Mucosa of rectum (tissue), 2 donors: ENCODE results near the gene NUDT16L1.

ENCODE experiments used
- H3K27ac ChIP-seq, 2 donors: one replicate each; pipeline ENCODE4 v1.7.0; 2013; ENCODE audit warnings: inconsistent platforms in 2 of 2, low read depth in 2 of 2, low read length in 2 of 2
- H3K27me3 ChIP-seq, 2 donors: one replicate each; pipeline ENCODE4 v1.7.0; 2013; ENCODE audit warnings: low read length in 2 of 2; ENCODE audit not compliant: control insufficient read depth in 2 of 2, insufficient read depth in 2 of 2
- H3K36me3 ChIP-seq, 2 donors: one replicate each; pipeline ENCODE4 v1.7.0; 2013; ENCODE audit warnings: low read length in 2 of 2; ENCODE audit not compliant: control insufficient read depth in 2 of 2, insufficient read depth in 2 of 2
- H3K4me1 ChIP-seq, 2 donors: one replicate each; pipeline ENCODE4 v1.7.0; 2013; ENCODE audit warnings: low read length in 2 of 2, mild to moderate bottlenecking in 1 of 2; ENCODE audit not compliant: control insufficient read depth in 2 of 2, insufficient read depth in 2 of 2
- H3K4me3 ChIP-seq, 2 donors: one replicate each; pipeline ENCODE4 v1.7.0; 2013; ENCODE audit warnings: low read length in 2 of 2
- H3K9ac ChIP-seq, 2 donors: one replicate each; pipeline ENCODE4 v1.7.0; 2013; ENCODE audit warnings: low read length in 2 of 2, low read depth in 1 of 2, mild to moderate bottlenecking in 1 of 2
- H3K9me3 ChIP-seq, 2 donors: one replicate each; pipeline ENCODE4 v1.7.0; 2013; ENCODE audit warnings: low read length in 2 of 2; ENCODE audit not compliant: control insufficient read depth in 2 of 2
- donor health status: healthy.
- donor health status: Normal muscosa, but diverticular disease.

NUDT16L1 gene

GRCh38 chr16:4696172-4696904 is 3.0 kb downstream of the NUDT16L1 start:
- peaks cover 35 to 46% of the 10 kb centered on the region in 2 donors for H3K36me3 ChIP-seq
- H3K4me1 ChIP-seq = peaks cover 19 to 22% of the 10 kb centered on the region in 2 donors
- no peak overlapping the region for H3K4me3 ChIP-seq
- H3K27me3 ChIP-seq = no peaks in the 10 kb centered on the region
- no peak overlapping the region for H3K9ac ChIP-seq
- no peaks in the 10 kb centered on the region for H3K9me3 ChIP-seq
- no peak overlapping the region for H3K27ac ChIP-seq

DNA sequence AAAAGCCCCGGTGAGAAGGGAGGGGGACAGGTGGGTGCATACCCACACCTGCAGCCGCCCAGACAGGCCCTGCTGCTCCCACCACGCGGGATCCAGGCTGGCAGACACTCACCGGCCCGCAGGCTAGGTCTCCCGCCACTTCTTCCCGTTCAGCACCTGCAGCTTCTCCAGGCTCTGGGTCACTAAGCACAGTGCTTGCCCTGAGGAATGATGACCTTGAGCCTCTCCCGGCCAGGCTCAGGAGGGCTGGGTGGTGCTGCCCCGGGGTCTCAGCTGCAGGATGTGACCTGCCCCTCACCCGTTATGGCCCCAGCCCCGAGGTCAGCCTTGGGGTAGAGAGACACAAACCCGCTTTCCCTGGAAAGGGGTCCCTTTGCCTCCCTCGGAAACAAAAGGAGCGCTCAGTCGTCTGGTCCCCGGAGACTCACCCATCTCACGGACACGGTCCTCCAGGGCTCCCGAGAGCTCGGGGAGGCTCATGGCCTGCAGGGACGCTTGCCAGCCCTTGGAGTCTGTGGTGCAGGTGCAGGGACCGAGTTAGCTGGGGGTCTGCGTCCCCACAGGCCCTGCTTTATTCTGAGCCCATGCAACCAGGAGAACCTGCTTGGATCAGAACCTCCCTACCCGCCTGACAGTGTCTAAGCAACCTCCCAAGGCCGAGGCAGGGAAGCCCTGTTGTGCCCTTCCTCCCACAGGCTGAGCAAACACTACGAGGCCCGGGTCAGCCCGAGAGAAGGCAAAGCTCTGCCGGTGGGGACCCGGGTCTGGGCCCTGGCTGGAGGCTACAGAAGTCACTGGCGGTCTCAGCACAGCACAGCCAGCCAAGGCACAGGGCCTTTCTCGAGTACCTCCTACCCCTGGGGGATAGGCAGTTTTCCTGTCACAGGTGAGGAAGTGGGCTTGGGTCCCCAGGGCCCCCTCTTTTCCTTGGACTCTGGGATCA is 3.8 kb downstream of the NUDT16L1 start:
- Histone ChIP-seq H3K36me3 (peaks cover 35 to 46% of the 10 kb centered on the region in 2 donors), H3K9ac (no peak overlapping the region), H3K27me3 (no peaks in the 10 kb centered on the region), H3K27ac (no peak overlapping the region), H3K4me1 (peaks cover 25 to 29% of the 10 kb centered on the region in 2 donors), H3K4me3 (no peak overlapping the region), H3K9me3 (no peaks in the 10 kb centered on the region)

GRCh38 chr16:4697848-4698291 is 4.5 kb downstream of the NUDT16L1 start:
- peaks cover 25% of the 10 kb centered on the region in 2 donors for H3K4me1 ChIP-seq
- no peaks in the 10 kb centered on the region for H3K9me3 ChIP-seq
- no peak overlapping the region for H3K9ac ChIP-seq
- H3K27ac ChIP-seq = no peak overlapping the region
- no peak overlapping the region for H3K4me3 ChIP-seq
- no peaks in the 10 kb centered on the region for H3K27me3 ChIP-seq
- peaks cover 35 to 46% of the 10 kb centered on the region in 2 donors for H3K36me3 ChIP-seq

- Histone ChIP-seq H3K27ac (no peak overlapping the region), H3K9me3 (no peaks in the 10 kb centered on the region), H3K36me3 (peaks cover 35 to 46% of the 10 kb centered on the region in 2 donors), H3K27me3 (no peaks in the 10 kb centered on the region), H3K4me1 (peaks cover 22 to 23% of the 10 kb centered on the region in 2 donors), H3K9ac (no peak overlapping the region), H3K4me3 (no peak overlapping the region)
Observed at GRCh38 chr16:4698321-4699045, 5.1 kb downstream of the NUDT16L1 start.

DNA sequence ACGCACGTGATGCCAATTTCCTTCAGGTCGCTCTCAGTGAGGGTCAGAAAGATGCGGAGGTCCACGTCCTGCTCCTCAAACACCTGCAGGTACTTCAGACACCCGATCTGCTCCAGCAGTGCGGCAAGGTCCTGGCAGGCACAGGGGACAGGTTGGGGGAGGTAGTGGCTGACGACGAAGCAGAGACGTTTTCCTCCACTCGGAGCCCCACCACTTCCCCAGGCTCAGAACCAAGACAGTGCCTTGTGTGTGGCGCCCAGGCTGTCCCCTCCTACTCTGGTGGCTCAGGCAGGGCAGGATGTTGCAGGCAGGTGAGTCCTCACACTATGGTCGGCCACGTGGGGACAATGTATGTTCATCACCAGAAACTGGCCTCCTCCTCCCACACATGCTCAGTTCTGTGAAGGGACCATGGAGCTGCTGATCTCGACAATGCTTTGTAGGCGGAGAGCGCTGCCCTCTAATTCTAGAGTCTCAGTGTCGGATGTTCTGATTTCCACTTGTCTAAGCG is 5.7 kb downstream of the NUDT16L1 start:
- Histone ChIP-seq H3K4me3 (no peak overlapping the region), H3K27ac (no peak overlapping the region), H3K9ac (no peak overlapping the region), H3K36me3 (peaks cover 40 to 48% of the 10 kb centered on the region in 2 donors), H3K27me3 (no peaks in the 10 kb centered on the region), H3K4me1 (peaks cover 22 to 23% of the 10 kb centered on the region in 2 donors), H3K9me3 (no peaks in the 10 kb centered on the region)

DNA sequence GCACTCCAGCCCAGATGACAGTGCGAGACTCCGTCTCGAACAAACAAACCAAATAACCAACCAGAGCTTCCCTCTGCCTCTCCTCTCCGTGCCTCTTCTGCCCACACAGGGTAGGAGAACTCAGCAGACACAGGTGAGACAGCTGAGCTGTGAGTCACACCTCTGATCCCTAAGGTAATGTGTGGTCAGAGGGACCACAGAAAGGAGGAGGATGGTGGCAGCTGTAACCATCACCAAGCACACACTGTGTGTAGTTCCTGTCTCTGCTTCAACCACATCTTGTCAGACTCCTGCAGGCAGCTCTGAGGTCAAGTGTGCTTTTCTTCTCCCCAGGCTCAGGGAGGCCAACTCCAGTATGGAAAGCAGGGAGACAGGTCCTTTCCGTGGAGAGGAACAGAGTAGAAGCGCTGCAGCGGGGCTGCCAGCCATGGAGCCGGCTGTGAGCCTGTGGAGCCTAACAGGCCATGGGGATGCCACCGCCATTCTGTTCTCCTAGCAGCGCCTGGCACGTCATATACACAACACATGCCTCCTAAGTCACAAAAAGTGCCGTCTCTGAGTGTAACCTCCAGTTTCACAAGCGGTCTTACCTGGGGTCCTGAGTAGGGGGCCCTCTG is 7.1 kb downstream of the NUDT16L1 start:
- no peak overlapping the region for H3K9ac ChIP-seq
- H3K9me3 ChIP-seq = no peaks in the 10 kb centered on the region
- H3K27ac ChIP-seq = no peak overlapping the region
- H3K4me3 ChIP-seq = no peak overlapping the region
- H3K27me3 ChIP-seq = no peaks in the 10 kb centered on the region
- peaks cover 14 to 19% of the 10 kb centered on the region in 2 donors for H3K4me1 ChIP-seq
- peaks cover 37 to 52% of the 10 kb centered on the region in 2 donors for H3K36me3 ChIP-seq

DNA sequence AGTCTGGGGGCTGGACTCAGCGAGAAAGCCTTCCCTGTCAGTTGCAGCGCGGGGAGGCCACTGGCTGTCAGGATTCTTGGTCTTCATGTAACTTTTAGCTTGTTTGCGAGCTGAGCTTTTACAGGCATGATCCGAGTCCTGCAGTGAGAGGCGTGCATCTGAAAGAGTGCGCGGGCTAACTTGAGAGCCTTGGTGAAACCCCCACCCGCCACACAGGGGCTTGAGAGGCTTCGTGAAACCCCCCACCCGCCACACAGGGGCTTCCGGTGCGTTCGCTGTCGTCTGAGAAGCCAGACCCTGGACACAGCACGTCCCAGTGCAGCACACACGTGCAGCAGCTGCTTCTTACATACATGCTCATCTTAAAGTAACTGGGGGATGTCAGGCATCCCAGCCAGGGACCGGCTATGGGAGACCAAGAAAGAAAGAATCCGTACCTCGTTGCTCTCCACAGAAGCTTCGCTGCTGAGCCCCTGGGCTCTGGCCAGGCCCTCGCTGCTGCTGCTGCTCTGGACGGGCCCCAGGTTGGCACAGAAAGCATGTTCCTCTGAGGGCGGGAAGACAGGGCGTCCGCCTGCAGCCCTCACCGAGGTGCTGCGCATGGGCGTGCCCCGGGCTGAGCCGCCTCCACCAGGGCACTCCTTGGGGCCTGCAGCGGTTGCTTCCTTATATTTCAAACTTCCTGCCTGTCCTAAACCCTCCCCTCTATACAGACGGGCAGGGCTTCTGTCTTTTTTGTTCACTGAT is 7.8 kb downstream of the NUDT16L1 start:
- Histone ChIP-seq H3K9me3 (no peaks in the 10 kb centered on the region), H3K4me1 (peaks cover 14 to 19% of the 10 kb centered on the region in 2 donors), H3K27ac (peak overlapping the region; percentile 84 to 88), H3K4me3 (peak overlapping the region; percentile 38 to 49), H3K9ac (peak overlapping the region; percentile 38 to 66), H3K36me3 (peaks cover 30 to 45% of the 10 kb centered on the region in 2 donors), H3K27me3 (no peaks in the 10 kb centered on the region)

DNA sequence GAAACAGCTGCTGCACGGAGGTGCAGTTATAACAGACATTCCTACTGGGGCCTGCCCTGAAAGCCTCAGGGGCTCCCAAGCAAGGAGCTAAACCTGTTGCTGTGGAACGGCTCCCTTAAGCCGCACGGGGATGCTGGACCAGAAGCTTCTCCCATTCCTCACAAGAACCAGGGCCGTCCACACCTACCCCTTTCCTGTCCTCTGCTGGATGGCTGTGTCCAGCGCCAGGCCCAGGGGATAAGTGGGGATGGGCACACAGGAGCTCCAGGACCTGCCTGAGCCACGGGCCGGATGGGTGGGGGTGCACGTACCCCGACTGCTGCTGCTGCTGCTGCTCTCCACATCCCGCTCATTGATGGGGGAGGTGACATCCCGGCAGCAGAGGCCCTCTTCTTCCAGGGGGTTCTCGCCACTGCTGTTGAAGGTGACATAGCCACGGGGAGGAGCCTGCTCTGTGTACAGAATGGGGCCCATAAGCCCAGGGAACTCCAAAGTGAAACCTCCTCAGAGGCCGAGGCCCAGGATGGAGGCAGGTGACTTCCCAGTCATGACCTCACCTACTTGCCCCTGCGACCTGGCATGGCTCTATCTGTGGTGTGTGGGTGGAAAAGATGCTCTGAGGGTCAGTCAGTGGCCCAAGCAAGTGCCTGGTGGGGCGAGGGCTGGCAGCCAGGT is 8.6 kb downstream of the NUDT16L1 start:
- Histone ChIP-seq H3K9ac (peak overlapping the region; percentile 38 to 66), H3K27ac (peak overlapping the region; percentile 84 to 88), H3K36me3 (peaks cover 30 to 42% of the 10 kb centered on the region in 2 donors), H3K9me3 (no peaks in the 10 kb centered on the region), H3K4me3 (peak overlapping the region; percentile 38 to 49), H3K4me1 (peaks cover 14 to 19% of the 10 kb centered on the region in 2 donors), H3K27me3 (no peaks in the 10 kb centered on the region)
